Measurements from ENCODE around the gene HDAC8. TPM values are rescaled to one million over a fixed set of nuclear protein-coding genes. Genes with fewer than 3 reads are reported as not detected.
A peak's percentile ranks its signal among the peaks of the same experiment; 100 is the strongest.
"Not testable (repeated sequence)": the region's sequence is repeated elsewhere in the genome, so short reads cannot be mapped to it uniquely, and the experiment has no call there.

The HDAC8 gene
- total RNA-seq, 2 experiments from 2014 or later: 5.8 to 6.8 TPM

GRCh38 chrX:72566448-72566847, 6.2 kb downstream of the HDAC8 start:
- Mint-ChIP-seq H3K27me3 (no peaks in the 10 kb centered on the region), H3K4me1 (ENCODE audit: low read depth) (peaks cover 5% of the 10 kb centered on the region), H3K9me3 (no peaks in the 10 kb centered on the region), H3K36me3 (ENCODE audit: low read depth) (peaks cover 50% of the 10 kb centered on the region), H3K4me3 (no peak overlapping the region), H3K27ac (no peak overlapping the region)
- TF ChIP-seq CTCF (IDR thresholded peaks at IDR 0.05): no peak
- ChIA-PET POLR2A (no interaction called here), CTCF (no interaction called here)
- Histone ChIP-seq H3K4me3 (ENCODE audit: low read length) (no peak overlapping the region), H3K27me3 (ENCODE audit: control insufficient read depth in 1 of 2, insufficient read depth in 2 of 2, low read length in 2 of 2) (no peaks in the 10 kb centered on the region), H3K4me1 (ENCODE audit: insufficient read depth, low read length) (no peaks in the 10 kb centered on the region), H3K9me3 (ENCODE audit: control insufficient read depth in 1 of 2, insufficient read depth in 1 of 2, low read length in 2 of 2) (no peaks in the 10 kb centered on the region), H3K27ac (ENCODE audit: low read depth in 1 of 2, low read length in 2 of 2) (no peak overlapping the region), H3K36me3 (ENCODE audit: insufficient read depth, low read length) (peaks cover 23% of the 10 kb centered on the region)
- ATAC-seq (ENCODE audit: poor library complexity): no peak
- no peak for DNase-seq
- intact Hi-C loops (cut with DNase I, micrococcal nuclease): no loop called here

- POLR2A ChIA-PET; H3K4me3 Mint-ChIP-seq; ATAC-seq (ENCODE audit: poor library complexity); CTCF ChIA-PET; H3K36me3 ChIP-seq (ENCODE audit: insufficient read depth, low read length); DNase-seq; H3K27ac Mint-ChIP-seq; H3K27ac ChIP-seq (ENCODE audit: low read depth in 1 of 2, low read length in 2 of 2); H3K4me3 ChIP-seq (ENCODE audit: low read length); H3K9me3 ChIP-seq (ENCODE audit: control insufficient read depth in 1 of 2, insufficient read depth in 1 of 2, low read length in 2 of 2); H3K4me1 ChIP-seq (ENCODE audit: insufficient read depth, low read length); H3K27me3 ChIP-seq (ENCODE audit: control insufficient read depth in 1 of 2, insufficient read depth in 2 of 2, low read length in 2 of 2); intact Hi-C loops (cut with DNase I, micrococcal nuclease); H3K9me3 Mint-ChIP-seq; H3K27me3 Mint-ChIP-seq: not testable (repeated sequence)
- H3K36me3 Mint-ChIP-seq (ENCODE audit: low read depth): peaks cover 53% of the 10 kb centered on the region
- peaks cover 11% of the 10 kb centered on the region for H3K4me1 Mint-ChIP-seq (ENCODE audit: low read depth)
Observed at GRCh38 chrX:72559655-72560054, 13.0 kb downstream of the HDAC8 start.

- H3K4me3 Mint-ChIP-seq: no peak overlapping the region
- H3K4me1 ChIP-seq (ENCODE audit: insufficient read depth, low read length): no peaks in the 10 kb centered on the region
- no peaks in the 10 kb centered on the region for H3K27me3 Mint-ChIP-seq
- H3K9me3 ChIP-seq (ENCODE audit: control insufficient read depth in 1 of 2, insufficient read depth in 1 of 2, low read length in 2 of 2): no peaks in the 10 kb centered on the region
- no peak overlapping the region for H3K4me3 ChIP-seq (ENCODE audit: low read length)
- H3K27me3 ChIP-seq (ENCODE audit: control insufficient read depth in 1 of 2, insufficient read depth in 2 of 2, low read length in 2 of 2): no peaks in the 10 kb centered on the region
- POLR2A ChIA-PET: interaction anchor here (0.7 kb wide), 1 partner anchor 27 kb away, joined by 3 read pairs; no protein-coding TSS in a partner anchor
- ATAC-seq (ENCODE audit: poor library complexity): no peak
- H3K9me3 Mint-ChIP-seq: no peaks in the 10 kb centered on the region
- no peaks in the 10 kb centered on the region for H3K36me3 ChIP-seq (ENCODE audit: insufficient read depth, low read length)
- CTCF ChIA-PET: no interaction called here
- H3K27ac ChIP-seq (ENCODE audit: low read depth in 1 of 2, low read length in 2 of 2): no peak overlapping the region
- peak in 1 of 14 experiments; percentile 3 for DNase-seq
- intact Hi-C loops (cut with DNase I, micrococcal nuclease): no loop called here
- no peak for TF ChIP-seq CTCF (IDR thresholded peaks at IDR 0.05)
- peaks cover 11% of the 10 kb centered on the region for H3K4me1 Mint-ChIP-seq (ENCODE audit: low read depth)
- peaks cover 44% of the 10 kb centered on the region for H3K36me3 Mint-ChIP-seq (ENCODE audit: low read depth)
- H3K27ac Mint-ChIP-seq: no peak overlapping the region
Observed at GRCh38 chrX:72554448-72555140, 18.0 kb downstream of the HDAC8 start.

GRCh38 chrX:72552443-72552842, 20.2 kb downstream of the HDAC8 start:
- not testable (repeated sequence) for H3K4me1 Mint-ChIP-seq (ENCODE audit: low read depth)

More at GRCh38 chrX:72552443-72552842, 20.2 kb downstream of the HDAC8 start:
- POLR2A ChIA-PET; H3K27ac ChIP-seq (ENCODE audit: low read depth in 1 of 2, low read length in 2 of 2); ATAC-seq (ENCODE audit: poor library complexity); H3K4me3 Mint-ChIP-seq; H3K9me3 Mint-ChIP-seq; H3K4me1 ChIP-seq (ENCODE audit: insufficient read depth, low read length); CTCF ChIA-PET; H3K4me3 ChIP-seq (ENCODE audit: low read length); H3K27ac Mint-ChIP-seq; H3K27me3 Mint-ChIP-seq; intact Hi-C loops (cut with DNase I, micrococcal nuclease); H3K9me3 ChIP-seq (ENCODE audit: control insufficient read depth in 1 of 2, insufficient read depth in 1 of 2, low read length in 2 of 2); H3K36me3 ChIP-seq (ENCODE audit: insufficient read depth, low read length); H3K27me3 ChIP-seq (ENCODE audit: control insufficient read depth in 1 of 2, insufficient read depth in 2 of 2, low read length in 2 of 2); DNase-seq: not testable (repeated sequence)
- peaks cover 34% of the 10 kb centered on the region for H3K36me3 Mint-ChIP-seq (ENCODE audit: low read depth)

Measured in CD4-positive, alpha-beta T cell (primary cell).